Measurements from ENCODE around the gene P2RY2. TPM values are rescaled to one million over a fixed set of nuclear protein-coding genes. Genes with fewer than 3 reads are reported as not detected.

The P2RY2 gene
- total and polyA plus RNA-seq, 11 donors: 8.5 to 28.3 (median 14.7) TPM

GRCh38 chr11:73184953-73185671, 33.0 kb upstream of the P2RY2 start:
- TF ChIP-seq POLR2A (IDR thresholded peaks at IDR 0.05) (no peak), CTCF (IDR thresholded peaks at IDR 0.05) (peak; percentile 75 to 88 (median 84))
- Histone ChIP-seq H3K36me3 (no peaks in the 10 kb centered on the region), H3K27ac (peak overlapping the region in 4 of 12 donors; percentile 8 to 67 (median 30)), H3K4me3 (peak overlapping the region in 1 of 12 donors; percentile 28), H3K9me3 (no peaks in the 10 kb centered on the region), H3K4me1 (peaks cover 3 to 57% (median 24%) of the 10 kb centered on the region in 12 donors), H3K27me3 (no peaks in the 10 kb centered on the region)
- intact Hi-C loops (cut with DNase I): loop anchor here (1.0 to 5.0 kb wide), 8 partner anchors 52 to 107 kb away; no protein-coding TSS in a partner anchor
- ATAC-seq (peak; percentile 16 to 63 (median 54)), DNase-seq (peak; percentile 59 to 88 (median 78))
- WGBS, 4 donors: 42 to 45% (median 44%) methylated on average over 18 of the region's 18 CpGs

- ATAC-seq: no peak
- no peak for DNase-seq
- Histone ChIP-seq H3K36me3 (no peaks in the 10 kb centered on the region), H3K9me3 (no peaks in the 10 kb centered on the region), H3K27me3 (no peaks in the 10 kb centered on the region), H3K4me3 (no peak overlapping the region), H3K27ac (peak overlapping the region in 3 of 12 donors; percentile 8 to 41 (median 19)), H3K4me1 (peaks cover 3 to 54% (median 25%) of the 10 kb centered on the region in 12 donors)
- WGBS, 4 donors: 64 to 73% (median 68%) methylated on average over 11 to 13 of the region's 13 CpGs
- intact Hi-C loops (cut with DNase I): loop anchor here (1.0 to 5.0 kb wide), 9 partner anchors 51 to 107 kb away; no protein-coding TSS in a partner anchor
- no peak for TF ChIP-seq CTCF (IDR thresholded peaks at IDR 0.05)
- TF ChIP-seq POLR2A (IDR thresholded peaks at IDR 0.05): no peak
These were observed 32.3 kb upstream of the P2RY2 start for GRCh38 chr11:73185680-73186293.

- Histone ChIP-seq H3K36me3 (no peaks in the 10 kb centered on the region), H3K27me3 (no peaks in the 10 kb centered on the region), H3K9me3 (no peaks in the 10 kb centered on the region), H3K27ac (no peak overlapping the region), H3K4me3 (no peak overlapping the region), H3K4me1 (peaks cover 3 to 54% (median 25%) of the 10 kb centered on the region in 12 donors)
- 88 to 89% (median 88%) methylated on average over 10 of the region's 10 CpGs for WGBS, 4 donors
- intact Hi-C loops (cut with DNase I): loop anchor here in 6 of 10 donors (2.0 to 5.0 kb wide), 4 partner anchors 51 to 106 kb away; no protein-coding TSS in a partner anchor
- ATAC-seq (no peak), DNase-seq (no peak)
- TF ChIP-seq CTCF (IDR thresholded peaks at IDR 0.05) (no peak), POLR2A (IDR thresholded peaks at IDR 0.05) (no peak)
These were observed 31.7 kb upstream of the P2RY2 start for GRCh38 chr11:73186294-73186850.

GRCh38 chr11:73186886-73187285, 31.2 kb upstream of the P2RY2 start:
- ATAC-seq (no peak), DNase-seq (no peak)
- TF ChIP-seq CTCF (IDR thresholded peaks at IDR 0.05): no peak
- TF ChIP-seq POLR2A (IDR thresholded peaks at IDR 0.05): no peak
- intact Hi-C loops (cut with DNase I): loop anchor here in 6 of 10 donors (2.0 to 5.0 kb wide), 4 partner anchors 50 to 105 kb away; no protein-coding TSS in a partner anchor
- Histone ChIP-seq H3K9me3 (no peaks in the 10 kb centered on the region), H3K27me3 (no peaks in the 10 kb centered on the region), H3K36me3 (no peaks in the 10 kb centered on the region), H3K4me3 (no peak overlapping the region), H3K4me1 (peaks cover 3 to 54% (median 25%) of the 10 kb centered on the region in 12 donors), H3K27ac (no peak overlapping the region)
- 62 to 71% (median 65%) methylated on average over 4 of the region's 4 CpGs for WGBS, 4 donors

Data from heart left ventricle (tissue), 16 donors.